H9 (cell line): ENCODE data around the gene GTPBP6. TPM values are rescaled to one million over a fixed set of nuclear protein-coding genes. Genes with fewer than 3 reads are reported as not detected.

Source experiments
- DNase-seq: peaks from one replicate; pipeline ENCODE4 v3.0.0-alpha.2; 2017
- H2AFZ ChIP-seq: one replicate; pipeline ENCODE4 v1.6.1; 2013; ENCODE audit warnings: mild to moderate bottlenecking, low read length, control low read depth, moderate library complexity
- H2AK5ac ChIP-seq: 2 replicates; pipeline ENCODE4 v1.6.1; 2013; ENCODE audit warnings: low read length, control low read depth, mixed read lengths; ENCODE audit not compliant: insufficient read length
- H2BK120ac ChIP-seq: one replicate; pipeline ENCODE4 v1.6.1; 2013; ENCODE audit warnings: low read depth, mild to moderate bottlenecking, low read length, control low read depth, inconsistent platforms; ENCODE audit not compliant: poor library complexity, severe bottlenecking
- H2BK12ac ChIP-seq: 2 replicates; pipeline ENCODE4 v1.6.1; 2013; ENCODE audit warnings: low read length, control low read depth, mixed read lengths, low read depth; ENCODE audit not compliant: insufficient read length
- H2BK15ac ChIP-seq: 2 replicates; pipeline ENCODE4 v1.6.1; 2013; ENCODE audit warnings: low read depth, low read length, control low read depth
- H2BK20ac ChIP-seq: one replicate; pipeline ENCODE4 v1.6.1; 2013; ENCODE audit warnings: low read depth, mild to moderate bottlenecking, low read length, control low read depth, inconsistent platforms; ENCODE audit not compliant: poor library complexity, severe bottlenecking
- H2BK5ac ChIP-seq: 2 replicates; pipeline ENCODE4 v1.6.1; 2013; ENCODE audit warnings: low read length, control low read depth, mixed read lengths; ENCODE audit not compliant: insufficient read length
- H3K14ac ChIP-seq: 2 replicates; pipeline ENCODE4 v1.6.1; 2013; ENCODE audit warnings: low read length, control low read depth; ENCODE audit not compliant: insufficient read depth
- H3K18ac ChIP-seq: 2 replicates; pipeline ENCODE4 v1.6.1; 2013; ENCODE audit warnings: low read depth, mild to moderate bottlenecking, mixed read lengths, low read length, control low read depth; ENCODE audit not compliant: insufficient read length
- H3K23ac ChIP-seq: 2 replicates; pipeline ENCODE4 v1.6.1; 2013; ENCODE audit warnings: low read length, control low read depth, mixed read lengths, low read depth; ENCODE audit not compliant: insufficient read length
- H3K23me2 ChIP-seq: 2 replicates; pipeline ENCODE4 v1.6.1; 2013; ENCODE audit warnings: low read depth, mild to moderate bottlenecking, mixed read lengths, low read length, control low read depth; ENCODE audit not compliant: insufficient read length, poor library complexity, severe bottlenecking
- H3K27ac ChIP-seq: 2 replicates; pipeline ENCODE4 v1.5.1; 2013; ENCODE audit warnings: low read length, control low read depth, mixed read lengths, low read depth; ENCODE audit not compliant: insufficient read length
- H3K27me3 ChIP-seq: 2 replicates; pipeline ENCODE4 v1.6.1; 2013; ENCODE audit warnings: low read length, control low read depth, inconsistent platforms; ENCODE audit not compliant: insufficient read depth
- H3K4ac ChIP-seq: 2 replicates; pipeline ENCODE4 v1.6.1; 2013; ENCODE audit warnings: low read depth, mild to moderate bottlenecking, control low read depth, inconsistent platforms, low read length, moderate library complexity
- H3K4me1 ChIP-seq: 2 replicates; pipeline ENCODE4 v1.6.1; 2013; ENCODE audit warnings: low read length, control low read depth, inconsistent platforms; ENCODE audit not compliant: insufficient read depth
- H3K4me2 ChIP-seq: 2 replicates; pipeline ENCODE4 v1.6.1; 2013; ENCODE audit warnings: low read length, control low read depth, mixed read lengths; ENCODE audit not compliant: insufficient read length, insufficient read depth
- H3K56ac ChIP-seq: 2 replicates; pipeline ENCODE4 v1.6.1; 2013; ENCODE audit warnings: low read depth, mild to moderate bottlenecking, mixed read lengths, low read length, control low read depth; ENCODE audit not compliant: insufficient read length
- H3K79me1 ChIP-seq: 2 replicates; pipeline ENCODE4 v1.6.1; 2013; ENCODE audit warnings: low read depth, mild to moderate bottlenecking, moderate library complexity, low read length, control low read depth, inconsistent platforms; ENCODE audit not compliant: insufficient read depth, poor library complexity, severe bottlenecking
- H3K79me2 ChIP-seq: 2 replicates; pipeline ENCODE4 v1.6.1; 2013; ENCODE audit warnings: low read length, control low read depth, inconsistent platforms; ENCODE audit not compliant: insufficient read depth
- H3K9ac ChIP-seq: 2 replicates; pipeline ENCODE4 v1.6.1; 2013; ENCODE audit warnings: low read length, control low read depth, mixed read lengths; ENCODE audit not compliant: insufficient read length; ENCODE audit errors: extremely low read depth
- H3K9me3 ChIP-seq: one replicate; pipeline ENCODE4 v1.6.1; 2013; ENCODE audit warnings: low read depth, low read length, inconsistent platforms; ENCODE audit not compliant: control insufficient read depth
- H3T11ph ChIP-seq: one replicate; pipeline ENCODE4 v1.6.1; 2013; ENCODE audit warnings: mild to moderate bottlenecking, low read length, control low read depth, inconsistent platforms
- H4K20me1 ChIP-seq: one replicate; pipeline ENCODE4 v1.6.1; 2013; ENCODE audit not compliant: control insufficient read depth, insufficient read length, insufficient read depth
- H4K5ac ChIP-seq: 2 replicates; pipeline ENCODE4 v1.6.1; 2013; ENCODE audit warnings: low read depth, mild to moderate bottlenecking, mixed read lengths, low read length, control low read depth; ENCODE audit not compliant: insufficient read length
- H4K8ac ChIP-seq: replicated peaks from 2 replicates; pipeline ENCODE4 v1.6.1; 2013; ENCODE audit warnings: low read length, control low read depth, mixed read lengths, low read depth; ENCODE audit not compliant: insufficient read length
- H4K91ac ChIP-seq: 2 replicates; pipeline ENCODE4 v1.6.1; 2013; ENCODE audit warnings: low read depth, mild to moderate bottlenecking, moderate library complexity, mixed read lengths, low read length, control low read depth; ENCODE audit not compliant: insufficient read length
- H3K27ac Mint-ChIP-seq, 3 experiments: 2 replicates in 2 of 3; 3 replicates in 1 of 3; pipeline ENCODE4 v1.8.0; 2020 to 2021; ENCODE audit warnings: mixed read lengths in 3 of 3, mild to moderate bottlenecking in 1 of 3, moderate library complexity in 1 of 3
- H3K27me3 Mint-ChIP-seq: 2 replicates; pipeline ENCODE4 v1.8.0; 2021; ENCODE audit warnings: low read depth, mild to moderate bottlenecking, moderate library complexity, mixed read lengths
- H3K36me3 Mint-ChIP-seq, 3 experiments: 2 replicates in 2 of 3; 3 replicates in 1 of 3; pipeline ENCODE4 v1.8.0; 2020 to 2021; ENCODE audit warnings: low read depth in 3 of 3, mixed read lengths in 3 of 3; ENCODE audit not compliant: insufficient read depth in 1 of 3
- H3K4me1 Mint-ChIP-seq, 2 experiments: 2 replicates each; pipeline ENCODE4 v1.8.0; 2020; ENCODE audit warnings: mixed read lengths in 2 of 2
- H3K4me3 Mint-ChIP-seq, 2 experiments: 2 replicates in 1 of 2; 3 replicates in 1 of 2; pipeline ENCODE4 v1.8.0; 2020 to 2021; ENCODE audit warnings: mild to moderate bottlenecking in 2 of 2, mixed read lengths in 2 of 2, moderate library complexity in 1 of 2
- H3K9me3 Mint-ChIP-seq, 2 experiments: 2 replicates in 1 of 2; 3 replicates in 1 of 2; pipeline ENCODE4 v1.8.0; 2020; ENCODE audit warnings: mild to moderate bottlenecking in 2 of 2, mixed read lengths in 2 of 2, moderate library complexity in 1 of 2
- WGBS: extraction: QIAGEN DNeasy Blood & Tissue Kit; methylation state at CpG from one replicate; pipeline ENCODE4 v1.1.7; 2013; ENCODE audit warnings: missing lambda C conversion rate, low lambda C conversion rate, mixed read lengths; ENCODE audit not compliant: insufficient read length; ENCODE audit errors: extremely low coverage; 5-methylcytosine and 5-hydroxymethylcytosine counted together
- total RNA-seq: library from RNA; stranded (reverse); gene quantifications from 2 replicates; pipeline ENCODE4 v1.2.1, GENCODE V29; 2021
- TF ChIP-seq, protein P1 (sequence below): fragments of 200-600 bp; sonication (generic); conservative IDR thresholded peaks from 3 replicates; pipeline ENCODE4 v1.8.0; 2021; ENCODE audit warnings: antibody characterized with exemption, mild to moderate bottlenecking

GTPBP6 gene
- total RNA-seq, 1 experiment from 2014 or later, result 64.0 TPM

DNA sequence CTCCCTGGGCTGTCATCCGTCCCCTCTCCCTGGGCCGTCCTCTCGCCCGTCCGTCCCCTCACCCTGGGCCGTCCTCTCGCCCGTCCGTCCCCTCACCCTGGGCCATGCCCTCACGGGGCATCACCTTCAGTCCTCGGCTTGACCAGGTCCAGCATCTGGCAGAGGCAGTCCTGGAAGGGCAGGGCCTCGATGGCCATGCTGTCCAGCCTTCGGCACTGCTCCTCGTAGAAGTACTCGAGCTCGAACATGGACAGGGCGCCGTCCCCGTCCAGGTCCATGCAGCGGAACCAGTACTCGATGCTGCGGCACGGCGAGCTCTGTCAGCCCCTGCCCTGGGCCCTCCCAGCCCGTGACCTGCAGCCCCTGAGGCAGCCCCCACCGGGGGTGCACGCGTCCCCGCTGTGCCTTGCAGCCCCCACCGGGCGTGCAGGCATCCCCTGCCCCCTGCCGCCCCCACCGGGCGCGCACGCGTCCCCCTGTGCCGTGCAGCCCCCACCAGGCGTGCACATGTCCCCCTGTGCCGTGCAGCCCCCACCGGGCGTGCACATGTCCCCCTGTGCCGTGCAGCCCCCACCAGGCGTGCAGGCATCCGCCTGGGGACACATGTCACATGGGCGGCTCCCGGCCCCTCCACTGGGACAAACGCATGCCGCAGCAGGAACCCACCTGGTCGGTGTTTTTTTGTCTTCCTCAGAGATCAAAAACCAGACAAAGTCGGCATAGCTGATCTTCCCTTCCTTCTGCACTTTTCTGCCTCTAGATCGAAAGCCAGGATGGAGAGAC lies 22.2 kb upstream of the GTPBP6 start:
- Mint-ChIP-seq H3K36me3 (peaks cover 32 to 58% (median 52%) of the 10 kb centered on the region in 3 experiments), H3K9me3 (peaks cover 3% of the 10 kb centered on the region in 2 experiments; a peak in 3 of 5 replicates), H3K4me3 (no peak overlapping the region), H3K27ac (no peak overlapping the region), H3K4me1 (peaks cover 0 to 2% of the 10 kb centered on the region in 2 experiments; a peak in 1 of 4 replicates), H3K27me3 (no peaks in the 10 kb centered on the region)
- Histone ChIP-seq H2BK12ac (no peak overlapping the region), H2BK15ac (no peak overlapping the region), H3K23ac (no peak overlapping the region), H2AK5ac (no peak overlapping the region), H4K91ac (no peak overlapping the region), H3K18ac (no peak overlapping the region), H3K23me2 (no peaks in the 10 kb centered on the region), H3T11ph (no peak overlapping the region), H4K20me1 (no peaks in the 10 kb centered on the region), H3K4me2 (no peak overlapping the region), H4K8ac (no peak overlapping the region), H2BK20ac (no peak overlapping the region), H2BK5ac (no peak overlapping the region), H3K27ac (no peak overlapping the region), H3K4me1 (no peaks in the 10 kb centered on the region), H3K14ac (no peak overlapping the region; the same call in 1 of the 2 replicates), H3K27me3 (no peaks in the 10 kb centered on the region), H3K79me1 (no peaks in the 10 kb centered on the region), H2AFZ (no peak overlapping the region), H3K9me3 (no peaks in the 10 kb centered on the region), H3K9ac (no peak overlapping the region), H3K4ac (no peak overlapping the region), H3K79me2 (no peaks in the 10 kb centered on the region), H3K56ac (no peak overlapping the region), H4K5ac (no peak overlapping the region), H2BK120ac (no peak overlapping the region)
- WGBS, result no CpG with 5 or more reads among the region's 52 CpGs
- TF ChIP-seq, protein P1, sequence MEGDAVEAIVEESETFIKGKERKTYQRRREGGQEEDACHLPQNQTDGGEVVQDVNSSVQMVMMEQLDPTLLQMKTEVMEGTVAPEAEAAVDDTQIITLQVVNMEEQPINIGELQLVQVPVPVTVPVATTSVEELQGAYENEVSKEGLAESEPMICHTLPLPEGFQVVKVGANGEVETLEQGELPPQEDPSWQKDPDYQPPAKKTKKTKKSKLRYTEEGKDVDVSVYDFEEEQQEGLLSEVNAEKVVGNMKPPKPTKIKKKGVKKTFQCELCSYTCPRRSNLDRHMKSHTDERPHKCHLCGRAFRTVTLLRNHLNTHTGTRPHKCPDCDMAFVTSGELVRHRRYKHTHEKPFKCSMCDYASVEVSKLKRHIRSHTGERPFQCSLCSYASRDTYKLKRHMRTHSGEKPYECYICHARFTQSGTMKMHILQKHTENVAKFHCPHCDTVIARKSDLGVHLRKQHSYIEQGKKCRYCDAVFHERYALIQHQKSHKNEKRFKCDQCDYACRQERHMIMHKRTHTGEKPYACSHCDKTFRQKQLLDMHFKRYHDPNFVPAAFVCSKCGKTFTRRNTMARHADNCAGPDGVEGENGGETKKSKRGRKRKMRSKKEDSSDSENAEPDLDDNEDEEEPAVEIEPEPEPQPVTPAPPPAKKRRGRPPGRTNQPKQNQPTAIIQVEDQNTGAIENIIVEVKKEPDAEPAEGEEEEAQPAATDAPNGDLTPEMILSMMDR, result no peak
- DNase-seq, result no peak
